Epidermal melanocyte (primary cell): ENCODE measurements around the gene ACOX1.
A peak's percentile ranks its signal among the peaks of the same experiment; 100 is the strongest.

Experiments used
- DNase-seq: peaks from one replicate; pipeline ENCODE4 v3.0.0; 2011; ENCODE audit warnings: low spot score; ENCODE audit not compliant: insufficient read length

Gene ACOX1

DNA sequence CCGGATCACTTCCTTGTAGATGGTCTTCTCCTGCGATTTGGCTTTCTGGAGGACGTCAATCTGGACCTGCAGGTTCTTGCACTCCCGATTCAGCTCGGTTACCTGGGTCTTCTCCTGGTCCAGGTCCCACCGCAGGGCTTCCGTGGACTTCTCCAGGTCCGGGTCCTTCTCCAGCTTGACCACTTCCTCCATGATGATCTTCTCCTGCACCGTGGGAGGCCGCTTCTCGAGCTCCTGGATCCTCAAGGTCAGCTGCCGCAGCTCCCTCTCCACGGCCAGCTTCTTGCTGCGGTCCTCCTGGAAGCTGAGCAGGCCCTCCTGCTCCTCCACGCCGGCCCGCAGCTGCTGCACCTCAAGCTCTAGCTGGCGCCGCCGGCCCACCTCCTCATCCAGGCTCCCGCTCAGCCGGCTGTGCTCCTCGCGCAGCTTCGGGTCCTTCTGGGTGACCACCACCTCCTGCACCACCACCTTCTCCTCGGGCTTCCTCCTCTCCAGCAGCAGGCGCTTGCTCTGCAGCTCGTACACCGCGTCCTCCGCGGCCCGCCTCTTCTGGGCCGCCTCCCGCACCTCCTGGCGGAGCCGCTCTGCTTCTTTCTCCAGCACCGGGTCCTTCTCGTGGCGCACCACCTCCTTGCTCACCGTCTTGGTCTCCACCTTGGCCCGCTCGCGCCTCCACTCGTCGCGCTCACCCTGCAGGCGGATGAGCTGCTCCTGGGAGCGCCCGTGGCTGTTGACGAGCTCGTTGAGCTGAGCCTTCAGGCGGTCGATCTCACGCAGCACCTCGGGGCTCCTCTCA is 29.9 kb upstream of the ACOX1 start:
- DNase-seq, result no peak

DNA sequence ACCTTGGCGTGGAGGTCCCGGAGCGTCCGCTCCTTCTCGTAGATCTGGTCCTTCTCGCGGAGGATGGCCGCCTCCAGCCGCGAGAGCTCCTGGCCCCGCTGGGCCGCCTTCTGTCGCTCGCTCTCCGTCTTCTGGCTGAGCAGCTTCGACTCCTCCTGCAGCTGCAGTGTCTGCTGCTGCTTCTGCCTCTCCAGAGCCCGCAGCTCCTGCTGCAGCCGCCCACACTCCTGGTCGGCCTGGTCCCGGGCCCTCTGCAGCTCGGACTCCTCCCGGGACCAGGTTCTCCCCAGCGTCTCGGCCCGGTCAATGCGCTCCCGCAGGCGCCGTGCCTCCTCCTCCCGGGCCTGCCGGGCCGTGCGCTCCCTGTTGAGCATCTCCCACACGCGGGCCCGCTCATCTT is 29.2 kb upstream of the ACOX1 start:
- DNase-seq, result no peak

DNA sequence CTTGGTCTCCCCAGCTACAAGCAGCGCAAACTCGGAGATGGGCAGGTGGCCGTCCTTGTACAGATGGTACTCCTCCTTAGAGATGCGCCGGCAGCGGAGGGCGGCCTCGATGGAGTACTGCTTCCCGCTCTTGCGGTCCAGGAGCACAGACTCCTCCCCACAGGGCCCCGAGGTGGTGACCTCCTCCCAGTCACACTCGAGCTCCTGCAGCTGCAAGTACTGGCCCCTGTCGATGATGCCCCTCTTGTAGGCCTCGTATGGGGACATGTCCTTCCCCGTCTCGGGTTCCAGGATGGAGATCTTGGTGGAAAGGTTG is 28.8 kb upstream of the ACOX1 start:
- no peak for DNase-seq

DNA sequence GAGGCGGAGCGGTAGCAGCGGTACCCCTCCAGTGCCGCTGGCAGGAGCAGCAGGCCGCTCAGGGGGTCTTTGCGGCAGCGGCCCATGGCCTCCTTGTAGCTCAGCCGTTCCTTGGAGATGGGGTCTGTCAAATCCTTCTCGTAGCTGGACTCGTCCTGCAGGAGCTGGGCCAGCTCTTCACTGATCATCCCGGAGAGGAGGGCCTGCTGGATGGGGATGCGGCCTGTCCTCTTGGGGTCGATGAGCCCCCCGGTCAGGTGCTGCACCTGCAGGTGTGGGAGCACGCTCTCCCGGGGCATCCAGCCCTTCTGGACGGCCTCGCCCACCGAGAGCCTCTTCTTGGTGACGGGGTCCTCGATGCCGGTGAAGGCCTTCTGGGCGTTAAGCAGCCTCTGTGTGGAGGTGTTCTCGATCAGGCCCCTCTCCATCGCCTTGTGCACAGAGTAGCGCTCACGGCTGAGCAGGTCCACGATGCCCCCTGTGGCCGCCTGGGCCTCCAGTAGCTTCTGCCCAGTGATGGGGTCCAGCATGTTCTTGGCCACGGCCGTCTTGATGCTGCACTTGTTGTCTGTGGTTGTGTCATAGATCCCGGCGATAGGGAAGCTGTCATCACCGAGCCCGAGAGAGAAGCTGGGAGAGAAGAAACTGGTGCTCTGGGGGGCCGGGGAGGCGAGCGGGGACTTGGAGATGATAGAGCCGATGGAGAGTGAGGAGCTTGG is 28.3 kb upstream of the ACOX1 start:
- DNase-seq, result no peak

DNA sequence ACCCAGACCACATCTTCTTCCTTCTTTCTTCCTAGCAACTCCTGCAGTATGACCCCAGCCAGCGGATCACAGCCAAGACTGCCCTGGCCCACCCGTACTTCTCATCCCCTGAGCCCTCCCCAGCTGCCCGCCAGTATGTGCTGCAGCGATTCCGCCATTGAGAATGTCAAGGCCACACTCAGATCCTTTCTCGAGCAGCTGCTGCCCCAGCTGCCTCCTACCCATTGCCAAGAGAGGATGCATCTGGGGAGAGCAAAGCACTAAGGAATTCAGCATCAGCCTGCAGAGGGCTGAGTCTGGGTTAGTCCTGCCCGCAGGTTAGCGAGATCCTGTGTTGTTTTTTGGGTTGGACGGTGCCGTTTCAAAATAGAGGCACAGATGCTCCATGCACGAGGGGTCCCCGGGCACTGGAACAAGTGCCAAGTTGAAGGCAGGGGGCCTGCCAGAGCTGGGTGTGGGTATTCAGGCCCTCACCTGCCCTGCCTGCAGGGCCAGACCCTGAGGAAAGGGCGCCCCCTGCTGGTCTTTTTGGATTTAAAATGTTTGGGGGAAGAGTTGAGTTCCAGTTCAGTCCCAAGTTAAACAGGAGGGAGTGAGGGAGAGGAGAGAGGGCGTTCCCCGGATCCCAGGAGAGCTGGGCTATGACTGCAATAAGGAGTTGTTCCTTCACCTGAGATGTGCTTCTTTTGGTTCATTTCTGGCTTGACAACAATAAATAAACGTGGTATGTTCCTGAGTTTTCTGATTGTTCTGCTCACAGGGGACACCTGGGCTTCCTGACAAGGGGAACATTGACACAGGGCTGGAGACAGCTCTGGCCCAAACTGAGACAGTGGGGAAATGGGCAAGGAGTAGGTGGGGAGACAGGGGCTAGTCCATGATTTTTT is 26.5 kb upstream of the ACOX1 start:
- peak; percentile 79 for DNase-seq

DNA sequence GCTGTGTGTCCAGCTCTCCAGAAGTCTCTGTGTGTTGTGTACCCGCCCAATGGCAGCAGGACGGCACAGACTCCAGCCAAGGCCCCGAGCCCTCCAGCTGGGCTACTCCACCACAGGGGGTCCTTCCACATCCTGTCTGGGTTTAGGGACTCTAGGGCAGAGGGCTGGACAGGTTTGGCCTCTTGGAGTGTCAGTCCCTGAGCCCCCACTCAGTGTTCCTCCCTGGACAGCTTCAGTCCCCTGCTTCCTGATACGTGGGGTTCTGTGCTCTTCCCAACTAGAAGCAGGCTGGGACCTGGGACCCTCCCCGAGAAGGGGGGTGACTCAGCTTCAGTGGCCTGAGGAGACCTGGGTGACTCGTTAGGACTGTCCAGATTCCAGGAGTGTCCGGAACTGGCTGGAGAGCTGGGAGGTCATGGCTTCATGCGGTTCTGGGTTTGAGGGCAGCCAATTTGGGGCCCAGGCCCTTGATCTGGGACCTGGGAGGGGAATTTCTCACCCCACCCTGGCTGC is 25.8 kb upstream of the ACOX1 start:
- no peak for DNase-seq

DNA sequence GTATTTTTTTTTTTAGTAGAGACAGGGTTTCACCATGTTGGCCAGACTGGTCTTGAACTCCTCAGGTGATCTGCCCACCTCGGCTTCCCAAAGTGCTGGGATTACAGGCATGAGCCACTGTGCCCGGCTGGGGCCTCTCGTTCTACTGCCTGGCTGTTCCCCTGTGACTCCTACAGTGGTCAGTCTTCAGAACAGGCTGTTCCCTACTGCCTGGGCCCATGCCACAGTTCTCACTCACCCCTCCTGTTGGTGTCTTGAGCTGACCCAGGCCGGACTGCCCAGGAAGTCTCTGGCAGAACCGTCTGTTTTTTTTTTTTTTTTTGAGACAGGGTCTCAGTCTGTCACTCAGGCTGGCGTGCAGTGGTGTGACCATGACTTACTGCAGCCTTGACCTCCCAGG is 24.9 kb upstream of the ACOX1 start:
- DNase-seq, result no peak

DNA sequence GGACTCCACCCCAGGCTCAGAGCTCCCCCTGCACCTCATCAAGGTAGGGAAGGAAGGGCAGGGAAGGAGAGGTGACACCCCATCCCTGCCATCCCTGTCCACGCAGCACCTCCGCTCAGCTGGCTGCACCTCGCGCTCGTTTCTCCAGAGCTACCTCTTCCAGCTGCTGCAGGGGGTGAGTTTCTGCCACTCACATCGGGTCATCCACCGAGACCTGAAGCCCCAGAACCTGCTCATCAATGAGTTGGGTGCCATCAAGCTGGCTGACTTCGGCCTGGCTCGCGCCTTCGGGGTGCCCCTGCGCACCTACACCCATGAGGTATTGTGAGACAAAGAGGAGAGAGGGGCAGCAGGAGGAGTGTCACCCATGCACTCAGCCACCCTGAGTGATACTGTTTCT is 23.1 kb upstream of the ACOX1 start:
- DNase-seq, result peak; percentile 7

DNA sequence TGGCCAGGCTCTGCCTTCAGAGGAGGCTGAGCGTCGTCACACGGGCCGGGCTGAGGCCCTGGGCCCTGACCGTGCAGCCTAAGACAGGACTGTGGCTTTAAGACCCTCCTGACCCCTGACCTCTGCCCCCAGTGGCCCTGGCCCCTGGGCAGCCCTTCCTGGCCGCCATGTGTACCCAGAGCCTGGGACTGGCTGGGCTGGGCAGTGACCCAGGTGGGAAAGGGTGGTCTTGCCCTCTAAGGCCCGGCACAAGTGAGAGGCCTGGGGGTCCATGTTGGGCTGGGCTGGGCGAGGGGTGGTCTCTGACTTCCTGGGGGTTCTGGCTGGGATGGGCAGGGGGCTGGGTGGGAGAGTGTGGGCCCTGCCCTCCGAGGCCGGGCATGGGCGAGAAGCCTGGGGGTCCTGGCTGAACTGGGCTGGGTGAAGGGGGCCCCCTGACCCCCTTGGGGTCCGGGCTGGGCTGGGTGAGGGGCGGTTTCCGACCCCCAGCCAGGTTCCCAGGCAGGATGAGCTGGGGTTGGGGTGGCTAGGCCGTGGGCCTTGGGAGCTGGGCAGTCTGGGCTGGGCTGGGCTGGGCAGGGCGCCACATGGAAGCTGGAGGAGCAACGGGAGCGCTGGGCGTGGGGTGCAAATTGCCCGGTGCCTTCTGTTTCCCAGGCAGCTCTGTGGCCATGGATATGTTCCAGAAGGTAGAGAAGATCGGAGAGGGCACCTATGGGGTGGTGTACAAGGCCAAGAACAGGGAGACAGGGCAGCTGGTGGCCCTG is 22.0 kb upstream of the ACOX1 start, which contains the start of gene CDK3:
Gene CDK3 (plus strand): TSS at position 101 of the 767 bp plus-strand sequence. CDS start 571 bp downstream, at position 672.
- peak; percentile 1 for DNase-seq

DNA sequence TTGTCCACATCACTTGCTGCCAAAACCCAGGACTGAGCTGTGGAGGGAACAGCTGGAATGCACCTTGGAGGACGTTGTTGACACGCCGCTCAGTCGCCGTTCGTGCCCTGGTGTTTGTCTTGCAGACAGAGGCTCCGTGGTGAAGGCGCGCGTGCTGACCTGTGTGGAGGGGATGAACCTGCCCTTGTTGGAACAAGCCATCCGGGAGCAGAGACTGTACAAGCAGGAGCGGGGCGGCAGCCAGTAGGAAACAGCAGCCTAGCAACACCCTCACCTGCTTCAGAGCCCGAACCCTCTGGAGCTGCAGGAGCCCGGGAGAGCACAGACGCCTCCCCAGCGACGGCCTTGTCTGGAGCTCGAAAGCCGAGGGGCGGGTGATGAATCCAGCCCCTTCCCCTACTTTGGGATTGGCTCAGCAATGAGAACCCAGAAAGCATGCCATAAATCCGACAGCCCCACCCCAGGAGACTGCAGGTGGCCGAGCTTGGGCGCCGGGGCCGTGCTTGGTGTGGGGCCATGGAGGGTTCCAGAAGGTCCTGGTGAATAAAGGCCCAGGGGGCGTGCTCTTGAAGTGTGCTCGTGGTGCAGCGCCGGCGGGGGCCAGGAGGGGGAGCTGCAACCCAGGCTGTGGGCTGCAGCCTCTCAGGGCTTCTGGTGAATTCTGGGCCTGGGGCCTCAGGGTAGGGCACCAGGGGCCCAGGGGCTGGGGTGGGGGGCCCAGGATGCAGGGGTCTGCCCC is 21.2 kb upstream of the ACOX1 start:
- DNase-seq, result peak; percentile 43

DNA sequence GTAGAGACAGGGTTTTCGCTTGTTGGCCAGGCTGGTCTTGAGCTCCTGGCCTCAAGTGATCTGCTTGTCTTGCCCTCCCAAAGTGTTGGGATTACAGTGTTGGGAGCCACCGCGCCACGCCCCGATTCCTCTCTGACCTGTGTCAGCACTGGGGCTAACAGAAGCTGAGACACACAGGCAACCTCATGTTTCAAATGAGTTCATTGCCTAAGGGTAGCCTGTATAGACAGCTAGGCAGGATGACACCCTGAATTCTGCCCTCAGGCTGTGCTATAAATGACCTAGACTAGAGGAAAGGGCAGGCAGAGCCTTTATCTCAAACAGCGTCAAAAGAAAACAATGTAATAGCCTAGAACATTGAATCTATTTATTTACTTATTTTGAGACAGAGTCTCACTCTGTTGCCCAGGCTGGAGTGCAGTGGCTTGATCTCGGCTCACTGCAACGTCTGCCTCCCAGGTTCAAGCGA is 19.4 kb upstream of the ACOX1 start:
- DNase-seq, result peak; percentile 15

DNA sequence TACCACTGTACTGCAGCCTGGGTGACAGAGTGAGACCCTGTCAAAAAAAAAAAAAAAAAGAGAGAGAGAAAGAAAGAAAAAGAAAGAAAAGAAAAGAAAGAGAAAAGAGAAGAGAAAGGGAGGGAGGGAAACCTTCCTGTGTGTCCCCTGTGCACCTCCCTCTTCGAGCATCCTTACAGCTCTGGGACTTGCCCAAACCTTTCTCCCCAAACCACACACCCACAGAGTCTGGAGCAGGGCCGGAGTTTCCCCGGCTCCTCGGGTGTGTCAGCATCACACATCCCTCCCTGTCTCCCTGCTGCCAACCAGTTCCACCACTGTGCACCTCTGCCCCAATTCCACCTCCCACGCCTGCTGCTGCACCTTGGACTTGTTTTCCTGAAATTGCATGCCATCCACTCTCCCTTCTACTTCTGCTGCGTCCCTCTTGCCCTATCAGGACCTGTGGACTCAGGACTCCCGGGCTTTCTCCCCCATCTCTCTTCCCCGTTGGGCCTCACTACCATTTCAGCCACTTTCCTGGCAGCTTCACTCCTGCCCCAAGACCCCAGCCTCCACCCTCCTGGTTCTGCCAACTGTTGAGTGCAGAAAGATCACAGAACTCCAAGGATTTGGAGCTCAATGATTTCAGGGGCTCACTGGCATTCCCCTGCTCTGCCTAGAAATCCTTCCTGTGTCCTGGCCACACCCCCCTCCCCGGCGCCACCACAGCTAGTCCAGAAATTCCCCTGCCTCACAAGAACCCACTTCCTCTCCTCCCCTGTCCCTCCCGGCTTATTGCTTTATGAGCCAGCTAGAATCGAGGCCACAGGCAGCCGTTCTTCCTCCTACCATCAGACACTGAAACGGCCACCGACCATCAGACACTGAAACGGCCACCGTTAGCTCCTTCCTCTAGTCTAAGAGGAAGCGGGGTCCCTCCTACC is 18.0 kb upstream of the ACOX1 start:
- peak; percentile 67 for DNase-seq

DNA sequence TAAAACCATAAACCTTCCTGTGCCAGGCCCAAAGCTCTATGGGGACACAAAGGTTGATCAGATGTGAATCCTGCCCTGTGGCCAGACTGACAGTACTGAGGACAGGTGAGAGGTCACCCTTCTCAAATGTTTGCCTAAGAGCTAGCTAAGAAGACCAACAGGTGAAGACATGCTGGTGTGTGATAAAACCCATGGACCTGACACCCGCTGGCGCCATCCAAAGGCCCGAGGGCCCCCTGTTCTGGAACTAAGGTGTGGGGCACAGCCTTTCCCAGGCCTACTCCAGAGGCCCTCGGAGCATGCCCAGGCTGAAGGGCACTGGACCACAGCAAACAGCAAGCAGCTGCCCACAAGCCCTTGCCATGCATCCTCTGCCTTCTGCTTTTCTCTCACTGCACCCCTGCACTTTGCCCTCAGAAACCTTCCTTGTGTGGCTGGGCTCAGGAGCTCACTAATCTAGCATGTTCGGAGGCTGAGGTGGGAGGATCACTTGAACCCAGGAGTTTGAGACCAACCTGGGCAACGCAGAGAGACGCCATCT is 16.5 kb upstream of the ACOX1 start:
- DNase-seq, result no peak

DNA sequence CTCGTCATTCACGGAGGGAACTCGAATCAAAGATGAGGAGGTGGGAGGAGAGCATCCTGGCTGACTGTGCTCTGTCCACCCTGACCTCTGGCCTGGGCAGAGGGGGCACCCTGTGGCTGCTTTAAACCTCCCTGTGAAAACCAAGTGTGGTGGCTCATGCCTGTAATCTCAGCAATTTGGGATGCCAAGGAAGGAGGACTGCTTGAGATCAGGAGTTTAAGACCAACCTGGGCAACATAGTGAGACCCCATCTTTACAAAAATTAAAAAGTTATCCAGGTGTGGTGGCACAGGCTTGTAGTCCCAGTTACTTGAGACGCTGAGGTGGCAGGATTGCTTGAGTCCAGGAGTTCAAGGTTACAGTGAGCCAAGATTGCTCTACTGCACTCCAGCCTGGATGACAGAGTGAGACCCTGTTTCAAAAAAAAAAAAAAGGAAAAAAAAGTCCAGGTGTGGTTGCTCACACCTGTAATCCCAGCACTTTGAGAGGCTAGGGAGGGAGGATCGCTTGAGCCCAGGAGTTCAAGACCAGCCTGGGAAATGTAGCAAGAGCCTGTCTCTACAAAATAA is 15.9 kb upstream of the ACOX1 start:
- no peak for DNase-seq

DNA sequence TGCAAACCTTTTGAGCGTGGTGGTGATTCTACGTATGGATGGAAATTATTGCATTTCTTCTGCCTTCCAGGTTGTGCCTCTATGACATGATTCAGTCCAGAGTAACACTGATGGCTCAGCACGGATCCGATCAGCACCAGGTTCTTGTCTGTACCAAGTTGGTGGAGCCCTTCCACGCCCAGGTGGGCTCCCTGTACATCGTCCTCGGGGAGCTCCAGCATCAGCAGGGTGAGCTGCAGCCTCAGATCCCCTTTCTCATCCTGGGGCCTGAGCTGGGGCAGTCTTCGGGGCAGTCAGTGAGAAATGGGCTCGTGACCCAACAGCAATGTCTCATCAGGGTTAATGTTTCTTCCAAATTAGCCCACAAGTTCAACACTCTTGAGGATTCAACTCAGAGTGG is 12.4 kb upstream of the ACOX1 start:
- no peak for DNase-seq

DNA sequence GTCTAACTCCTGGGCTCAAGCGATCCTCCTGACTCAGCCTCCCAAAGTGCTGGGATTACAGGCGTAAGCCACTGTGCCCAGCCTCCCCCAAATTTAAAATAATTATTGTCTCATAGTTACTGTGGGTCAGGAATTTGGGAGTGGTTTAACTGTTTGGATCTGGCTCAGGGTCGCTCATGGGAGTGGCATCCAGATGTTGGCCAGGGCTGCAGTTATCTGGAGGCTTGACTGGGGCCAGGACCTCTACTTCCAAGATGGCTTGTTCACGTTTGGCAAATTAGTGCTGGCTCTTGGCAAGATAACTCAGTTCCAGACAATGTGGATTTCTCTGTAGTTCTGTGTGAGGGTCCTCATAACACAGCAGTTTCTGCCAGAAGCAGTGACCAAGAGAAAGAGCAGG is 8.1 kb upstream of the ACOX1 start:
- no peak for DNase-seq

DNA sequence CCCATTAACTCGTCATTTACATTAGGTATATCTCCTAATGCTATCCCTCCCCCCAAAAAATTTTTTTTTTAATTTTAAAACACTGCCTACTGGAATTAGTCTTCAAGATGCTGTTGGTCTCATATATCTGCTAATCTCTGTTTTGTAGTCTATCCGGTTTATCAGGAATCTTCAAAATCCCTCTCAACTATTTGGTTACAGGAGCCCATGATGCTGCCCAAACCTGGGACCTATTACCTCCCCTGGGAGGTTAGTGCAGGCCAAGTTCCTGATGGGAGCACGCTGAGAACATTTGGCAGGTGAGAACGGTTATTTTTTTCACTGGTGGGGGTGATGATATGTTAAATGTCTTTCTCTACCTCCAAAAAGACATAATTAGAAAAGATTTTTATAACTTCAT is 7.0 kb upstream of the ACOX1 start:
- no peak for DNase-seq

DNA sequence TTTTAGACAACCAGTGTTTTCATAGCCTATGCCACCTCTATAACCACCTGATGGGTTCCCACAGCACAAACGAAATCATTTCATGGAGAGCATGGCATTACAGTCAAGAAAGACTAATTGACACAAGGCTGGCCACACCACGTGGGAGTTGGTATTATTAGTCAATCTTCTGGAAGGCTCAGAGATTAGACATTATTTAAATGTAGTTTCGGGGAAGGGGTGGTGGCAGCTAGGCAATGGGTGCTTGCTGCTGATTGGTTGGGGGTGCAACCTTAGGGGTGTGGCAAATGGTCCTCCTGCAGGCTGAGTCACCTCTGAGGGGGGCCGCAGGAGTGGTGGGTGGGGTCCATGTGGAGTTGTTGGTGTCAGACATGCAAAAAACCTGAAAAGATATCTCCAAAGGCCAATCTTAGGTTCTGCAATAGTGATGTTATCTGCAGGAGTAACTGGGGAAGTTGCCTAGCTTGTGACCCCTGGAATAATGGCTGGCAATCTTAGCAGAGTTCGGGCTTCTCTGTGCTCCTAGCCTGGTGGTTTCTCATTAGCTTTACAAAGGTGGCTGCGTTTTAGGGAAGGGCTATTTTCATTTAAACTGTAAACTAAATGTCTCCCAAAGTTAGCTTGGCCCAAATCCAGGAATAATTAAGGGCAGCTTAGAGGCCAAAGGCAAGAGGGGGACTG is 4.7 kb upstream of the ACOX1 start:
- no peak for DNase-seq
